MM.1S (cell line): ENCODE results near the gene CACNG7.

Source experiments
- DNase-seq: peaks from one replicate; pipeline ENCODE4 v3.0.0-alpha.2; 2015
- H2AFZ ChIP-seq: fragments of 300-600 bp; sonication (generic); 2 replicates; pipeline ENCODE4 v1.6.0; 2016; ENCODE audit warnings: antibody characterized with exemption, low read length
- H3F3A ChIP-seq: fragments of 300-600 bp; sonication (generic); 2 replicates; pipeline ENCODE4 v1.6.1; 2016; ENCODE audit warnings: mild to moderate bottlenecking, antibody characterized with exemption, low read length, moderate library complexity, mixed read lengths; ENCODE audit not compliant: insufficient read depth
- H3K27ac ChIP-seq: fragments of 300-600 bp; sonication (generic); 2 replicates; pipeline ENCODE4 v1.5.1; 2016; ENCODE audit warnings: mild to moderate bottlenecking, low read length
- H3K27me3 ChIP-seq: fragments of 300-600 bp; sonication (generic); replicated peaks from 2 replicates; pipeline ENCODE4 v1.6.0; 2016; ENCODE audit warnings: low read length; ENCODE audit not compliant: insufficient read depth
- H3K36me3 ChIP-seq: fragments of 300-600 bp; sonication (generic); replicated peaks from 2 replicates; pipeline ENCODE4 v1.6.1; 2016; ENCODE audit warnings: mild to moderate bottlenecking, low read length, mixed read lengths; ENCODE audit not compliant: insufficient read depth
- H3K4me1 ChIP-seq: fragments of 300-600 bp; sonication (generic); 2 replicates; pipeline ENCODE4 v1.6.1; 2016; ENCODE audit warnings: low read length, mixed read lengths
- H3K4me2 ChIP-seq: fragments of 300-600 bp; sonication (generic); 2 replicates; pipeline ENCODE4 v1.6.0; 2016; ENCODE audit warnings: low read depth, low read length
- H3K4me3 ChIP-seq: fragments of 300-600 bp; sonication (generic); 2 replicates; pipeline ENCODE4 v1.5.1; 2016; ENCODE audit warnings: low read length, mixed read lengths
- H3K79me2 ChIP-seq: fragments of 300-600 bp; sonication (generic); 2 replicates; pipeline ENCODE4 v1.6.1; 2016; ENCODE audit warnings: mixed run types, low read length, mixed read lengths
- H3K9ac ChIP-seq: fragments of 300-600 bp; sonication (generic); 2 replicates; pipeline ENCODE4 v1.6.1; 2016; ENCODE audit warnings: low read length, mixed read lengths
- H3K9me2 ChIP-seq: fragments of 300-600 bp; sonication (generic); replicated peaks from 2 replicates; pipeline ENCODE4 v1.6.1; 2016; ENCODE audit warnings: mild to moderate bottlenecking, low read length, mixed read lengths; ENCODE audit not compliant: insufficient read depth
- H3K9me3 ChIP-seq: fragments of 300-600 bp; sonication (generic); replicated peaks from 2 replicates; pipeline ENCODE4 v1.6.1; 2016; ENCODE audit warnings: mild to moderate bottlenecking, low read length, mixed read lengths; ENCODE audit not compliant: insufficient read depth
- H4K20me1 ChIP-seq: fragments of 300-600 bp; sonication (generic); 2 replicates; pipeline ENCODE4 v1.6.1; 2016; ENCODE audit warnings: mild to moderate bottlenecking, low read length, moderate library complexity, mixed read lengths; ENCODE audit not compliant: insufficient read depth
- CTCF ChIP-seq: fragments of 300-600 bp; sonication (generic); IDR thresholded peaks from 2 replicates; pipeline ENCODE4 v1.5.1; 2016; ENCODE audit warnings: antibody characterized with exemption, low read length, mixed read lengths
- EZH2 ChIP-seq: fragments of 300-600 bp; sonication (generic); optimal IDR thresholded peaks from 2 replicates; pipeline ENCODE3; 2017; ENCODE audit warnings: low read depth, mild to moderate bottlenecking, antibody characterized with exemption, low read length, mixed read lengths
- EZH2phosphoT487 ChIP-seq: fragments of 300-600 bp; sonication (generic); IDR thresholded peaks from 2 replicates; pipeline ENCODE4 v1.6.1; 2018; ENCODE audit warnings: antibody characterized with exemption, low read length

Gene CACNG7

GRCh38 chr19:53982001-53982451 lies 72.9 kb downstream of the CACNG7 start:
- no peak overlapping the region for H3K9ac ChIP-seq
- no peaks in the 10 kb centered on the region for H3K9me2 ChIP-seq
- no peak overlapping the region for H3K4me3 ChIP-seq
- no peaks in the 10 kb centered on the region for H3K79me2 ChIP-seq
- H3F3A ChIP-seq, result no peaks in the 10 kb centered on the region
- TF ChIP-seq EZH2phosphoT487 (no peak), CTCF (no peak), EZH2 (no peak)
- H3K36me3 ChIP-seq, result no peaks in the 10 kb centered on the region
- DNase-seq, result no peak
- H3K9me3 ChIP-seq, result no peaks in the 10 kb centered on the region
- H3K27me3 ChIP-seq, result no peaks in the 10 kb centered on the region
- no peak overlapping the region for H3K27ac ChIP-seq
- no peak overlapping the region for H2AFZ ChIP-seq
- no peak overlapping the region for H3K4me2 ChIP-seq
- H3K4me1 ChIP-seq, result no peaks in the 10 kb centered on the region
- no peaks in the 10 kb centered on the region for H4K20me1 ChIP-seq

- H3K4me2 ChIP-seq, result no peak overlapping the region
- H3K27ac ChIP-seq, result no peak overlapping the region
- DNase-seq, result no peak
These were observed 73.5 kb downstream of the CACNG7 start for GRCh38 chr19:53982611-53983010.

GRCh38 chr19:53983457-53984289 lies 74.6 kb downstream of the CACNG7 start:
- no peaks in the 10 kb centered on the region for H3K79me2 ChIP-seq
- H3K9me2 ChIP-seq, result no peaks in the 10 kb centered on the region
- H4K20me1 ChIP-seq, result no peaks in the 10 kb centered on the region
- DNase-seq, result no peak
- no peak overlapping the region for H3K27ac ChIP-seq
- H3K9me3 ChIP-seq, result no peaks in the 10 kb centered on the region
- H3K27me3 ChIP-seq, result peaks cover under 1% of the 10 kb centered on the region; the same call in 1 of the 2 replicates
- H3K9ac ChIP-seq, result no peak overlapping the region
- H3K4me1 ChIP-seq, result no peaks in the 10 kb centered on the region
- no peak overlapping the region for H2AFZ ChIP-seq
- H3K36me3 ChIP-seq, result no peaks in the 10 kb centered on the region
- TF ChIP-seq EZH2phosphoT487, result no peak
- no peak for TF ChIP-seq CTCF
- TF ChIP-seq EZH2, result no peak
- H3K4me3 ChIP-seq, result no peak overlapping the region
- H3F3A ChIP-seq, result no peaks in the 10 kb centered on the region
- H3K4me2 ChIP-seq, result no peak overlapping the region

More at GRCh38 chr19:53982611-53983010, 73.5 kb downstream of the CACNG7 start:
- Histone ChIP-seq H4K20me1 (no peaks in the 10 kb centered on the region), H2AFZ (no peak overlapping the region), H3K36me3 (no peaks in the 10 kb centered on the region), H3K9me2 (no peaks in the 10 kb centered on the region), H3F3A (no peaks in the 10 kb centered on the region), H3K27me3 (no peaks in the 10 kb centered on the region; the same call in 1 of the 2 replicates), H3K79me2 (no peaks in the 10 kb centered on the region), H3K4me1 (no peaks in the 10 kb centered on the region), H3K9ac (no peak overlapping the region), H3K9me3 (no peaks in the 10 kb centered on the region), H3K4me3 (no peak overlapping the region)
- TF ChIP-seq CTCF, result no peak
